Endothelial cell of umbilical vein (primary cell): ENCODE measurements around the gene TTLL5. TPM values are rescaled to one million over a fixed set of nuclear protein-coding genes. Genes with fewer than 3 reads are reported as not detected.

Source experiments
- BruUV-seq: library from RNA; stranded (reverse); fragments of 400-500 nt; replicated peaks from 2 replicates; lab custom pipeline; 2021; lab: Mats Ljungman, UMichigan
- CTCF ChIA-PET: fragments of 300-600, 350-600 bp; sonication (Branson Sonifier 250); formaldehyde crosslinking; loops from one replicate; lab custom pipeline; 2021; ENCODE audit warnings: antibody characterized with exemption, inconsistent platforms; lab: Charles Lee
- POLR2A ChIA-PET: fragments of 300-600, 350-600 bp; sonication (Branson Sonifier 250); formaldehyde crosslinking; loops from one replicate; lab custom pipeline; 2021; ENCODE audit warnings: antibody characterized with exemption, inconsistent platforms; lab: Charles Lee
- DNase-seq: peaks from one replicate; pipeline ENCODE4 v3.0.0-alpha.2; 2011; ENCODE audit warnings: low read depth, low spot score
- FAIRE-seq: peaks from 2 replicates; lab custom pipeline; 2011; peaks lifted over from hg19 to GRCh38; lab: Jason Lieb, UNC
- H2AFZ ChIP-seq: 2 replicates; pipeline ENCODE4 v1.6.0; 2012; ENCODE audit warnings: low read depth, low read length, control low read depth, inconsistent platforms
- H3K27ac ChIP-seq: 2 replicates; pipeline ENCODE4 v1.5.1; 2011; ENCODE audit warnings: low read depth, mild to moderate bottlenecking, control low read depth, low read length, moderate library complexity; ENCODE audit not compliant: insufficient read depth
- H3K27me3 ChIP-seq, 2 experiments: 2 replicates each; pipeline versions ENCODE4 v1.6.0 to v1.6.1; 2011; ENCODE audit warnings: low read length in 2 of 2, mixed read lengths in 1 of 2; ENCODE audit not compliant: control insufficient read depth in 2 of 2, insufficient read depth in 2 of 2
- H3K36me3 ChIP-seq, 2 experiments: 2 replicates in 1 of 2; 3 replicates in 1 of 2; pipeline ENCODE4 v1.5.1; 2011; ENCODE audit warnings: low read length in 2 of 2, mild to moderate bottlenecking in 1 of 2, moderate library complexity in 1 of 2; ENCODE audit not compliant: control insufficient read depth in 2 of 2, insufficient read depth in 2 of 2; ENCODE audit errors: extremely low read depth in 1 of 2
- H3K4me1 ChIP-seq: 3 replicates; pipeline ENCODE4 v1.5.1; 2011; ENCODE audit warnings: mild to moderate bottlenecking, low read length; ENCODE audit not compliant: control insufficient read depth, insufficient read depth; ENCODE audit errors: extremely low read depth
- H3K4me2 ChIP-seq: 2 replicates; pipeline ENCODE4 v1.6.1; 2011; ENCODE audit warnings: low read length, control low read depth, mixed read lengths; ENCODE audit not compliant: insufficient read depth
- H3K4me3 ChIP-seq, 3 experiments: fragments of 200-600 bp in 1 of 3; sonication (generic), shearing (Covaris generic) in 1 of 3; replicated peaks in 1 of 3; 2 replicates each; pipeline ENCODE4 v1.5.1; 2011 to 2016; ENCODE audit warnings: control low read depth in 3 of 3, low read length in 3 of 3, mild to moderate bottlenecking in 2 of 3, inconsistent platforms in 1 of 3, low read depth in 1 of 3, moderate library complexity in 1 of 3; ENCODE audit not compliant: insufficient read depth in 1 of 3
- H3K79me2 ChIP-seq: 2 replicates; pipeline ENCODE4 v1.6.0; 2012; ENCODE audit warnings: low read length, inconsistent platforms; ENCODE audit not compliant: control insufficient read depth, insufficient read depth
- H3K9ac ChIP-seq: replicated peaks from 2 replicates; pipeline ENCODE3; 2011; ENCODE audit warnings: low read length, control low read depth; ENCODE audit not compliant: insufficient read depth; ENCODE audit errors: extremely low read depth
- H3K9me1 ChIP-seq: replicated peaks from 3 replicates; pipeline ENCODE4 v1.6.0; 2011; ENCODE audit warnings: mild to moderate bottlenecking, low read length; ENCODE audit not compliant: control insufficient read depth, insufficient read depth; ENCODE audit errors: extremely low read depth
- H3K9me3 ChIP-seq: replicated peaks from 2 replicates; pipeline ENCODE4 v1.5.1; 2012; ENCODE audit warnings: low read length, inconsistent platforms; ENCODE audit not compliant: control insufficient read depth, insufficient read depth
- H4K20me1 ChIP-seq: replicated peaks from 2 replicates; pipeline ENCODE3; 2011; ENCODE audit warnings: mild to moderate bottlenecking, low read length; ENCODE audit not compliant: control insufficient read depth, insufficient read depth; ENCODE audit errors: extremely low read depth
- CTCF ChIP-seq, 2 donors: IDR thresholded peaks; 1 replicate in 1 of 2; 2 replicates in 1 of 2; pipeline ENCODE4 v1.5.1; 2011; ENCODE audit warnings: low read length in 2 of 2, mild to moderate bottlenecking in 2 of 2, moderate library complexity in 2 of 2, control low read depth in 1 of 2, inconsistent platforms in 1 of 2, low read depth in 1 of 2; ENCODE audit not compliant: insufficient read depth in 1 of 2; ENCODE audit errors: extremely low read depth in 1 of 2
- EZH2 ChIP-seq: IDR thresholded peaks from 2 replicates; pipeline ENCODE4 v1.6.1; 2012; ENCODE audit warnings: borderline replicate concordance, low read depth, mild to moderate bottlenecking, moderate library complexity, low read length, inconsistent platforms; ENCODE audit not compliant: severe bottlenecking
- FOS ChIP-seq: IDR thresholded peaks from 2 replicates; pipeline ENCODE4 v1.6.1; 2011; ENCODE audit warnings: mild to moderate bottlenecking, low read length, moderate library complexity, borderline replicate concordance; ENCODE audit not compliant: insufficient read depth
- GATA2 ChIP-seq: IDR thresholded peaks from 2 replicates; pipeline ENCODE4 v1.7.0; 2011; ENCODE audit warnings: low read depth, mild to moderate bottlenecking, moderate library complexity, mixed read lengths, low read length; ENCODE audit not compliant: insufficient read length, insufficient read depth
- JUN ChIP-seq: IDR thresholded peaks from 2 replicates; pipeline ENCODE4 v1.6.1; 2011; ENCODE audit warnings: borderline replicate concordance, low read depth; ENCODE audit not compliant: insufficient read length, insufficient read depth
- MAX ChIP-seq: IDR thresholded peaks from 2 replicates; pipeline ENCODE4 v1.6.1; 2011; ENCODE audit not compliant: insufficient read depth, insufficient read length
- MYC ChIP-seq: IDR thresholded peaks from one replicate; pipeline ENCODE4 v1.6.1; 2011; ENCODE audit warnings: mild to moderate bottlenecking, low read depth, low read length
- POLR2A ChIP-seq: IDR thresholded peaks from 2 replicates; pipeline ENCODE4 v1.6.1; 2012; ENCODE audit warnings: low read depth, mild to moderate bottlenecking, control low read depth, low read length
- POLR2AphosphoS5 ChIP-seq: IDR thresholded peaks from 2 replicates; pipeline ENCODE4 v1.6.1; 2012; ENCODE audit warnings: low read depth, mild to moderate bottlenecking, control low read depth, low read length, moderate library complexity; ENCODE audit not compliant: insufficient read depth
- dilution Hi-C: fragments of 300-500 bp; cut with MboI; formaldehyde crosslinking; loops from one replicate; pipeline ENCODE4 v1.15.0; 2019; ENCODE audit warnings: low sequenced_read_pairs; ENCODE audit not compliant: extremely low pct_ligation_motif_present
- intact Hi-C: fragments of 100-400 bp; cut with micrococcal nuclease; formaldehyde crosslinking; loops from one replicate; pipeline ENCODE4 v1.10.0; 2022
- polyA plus RNA-seq, 4 experiments: library from polyadenylated mRNA; depleted of rRNA in 3 of 4; stranded (reverse) in 3 of 4; unstranded in 1 of 4; fragments of >200 nt; gene quantifications; 2 replicates each; pipeline versions ENCODE4 v1.2.1 to v1.2.3, GENCODE V29; 2011 to 2012; ENCODE audit warnings: missing spikeins in 1 of 4
- total RNA-seq: library from RNA; stranded (reverse); gene quantifications from 2 replicates; pipeline ENCODE4 v1.2.3, GENCODE V29; 2021

TTLL5 gene
- total and polyA plus RNA-seq, 2 donors (not counting 3 experiments of a cell fraction or from before 2014, with no cell fraction given) = 33.2 to 93.6 TPM

GRCh38 chr14:75736845-75737485, 75.9 kb downstream of the TTLL5 start:
- ChIA-PET POLR2A (no interaction called here), CTCF (interaction anchor here (1.6 to 2.2 kb wide), 3 partner anchors 8 to 57 kb away, joined by 5 to 11 read pairs (median 6); no protein-coding TSS in a partner anchor)
- DNase-seq (no peak), FAIRE-seq (no peak)
- Histone ChIP-seq H2AFZ (no peak overlapping the region), H3K27me3 (no peaks in the 10 kb centered on the region), H3K9me1 (no peaks in the 10 kb centered on the region), H3K36me3 (peaks cover 4 to 20% of the 10 kb centered on the region in 2 experiments), H3K4me2 (no peak overlapping the region), H3K4me3 (no peak overlapping the region), H4K20me1 (no peaks in the 10 kb centered on the region), H3K9me3 (no peaks in the 10 kb centered on the region), H3K79me2 (no peaks in the 10 kb centered on the region), H3K9ac (no peak overlapping the region), H3K4me1 (no peaks in the 10 kb centered on the region), H3K27ac (no peak overlapping the region)
- intact Hi-C loops (no loop called here), dilution Hi-C loops (no loop called here)
- no TSS peak for BruUV-seq
- TF ChIP-seq POLR2AphosphoS5 (no peak), MYC (no peak), FOS (no peak), GATA2 (no peak), CTCF (IDR thresholded peaks at IDR 0.05; ENCODE audit: extremely low read depth in 1 of 2, insufficient read depth in 1 of 2, low read depth in 1 of 2, low read length in 2 of 2) (no peak), MAX (no peak), EZH2 (no peak), POLR2A (no peak), JUN (no peak)
